GM23248 (cell line): ENCODE data around the gene PTPN5. TPM values are rescaled to one million over a fixed set of nuclear protein-coding genes. Genes with fewer than 3 reads are reported as not detected.

Source experiments
- DNase-seq: peaks from one replicate; pipeline ENCODE4 v3.0.0-alpha.2; 2015
- H2AFZ ChIP-seq: fragments of 200-600 bp; sonication (generic); 2 replicates; pipeline ENCODE4 v1.6.1; 2016; ENCODE audit warnings: antibody characterized with exemption
- H3F3A ChIP-seq: fragments of 200-600 bp; sonication (generic); 2 replicates; pipeline ENCODE4 v1.6.1; 2016; ENCODE audit warnings: mild to moderate bottlenecking, antibody characterized with exemption, mixed run types; ENCODE audit not compliant: insufficient read depth
- H3K27ac ChIP-seq: fragments of 200-600 bp; sonication (generic); 2 replicates; pipeline ENCODE4 v1.5.1; 2016; ENCODE audit warnings: mild to moderate bottlenecking
- H3K27me3 ChIP-seq: fragments of 200-600 bp; sonication (generic); replicated peaks from 2 replicates; pipeline ENCODE4 v1.6.1; 2016; ENCODE audit warnings: mild to moderate bottlenecking; ENCODE audit not compliant: insufficient read depth
- H3K36me3 ChIP-seq: fragments of 200-600 bp; sonication (generic); 2 replicates; pipeline ENCODE4 v1.6.1; 2016; ENCODE audit warnings: low read depth, mild to moderate bottlenecking
- H3K4me1 ChIP-seq: fragments of 200-600 bp; sonication (generic); 2 replicates; pipeline ENCODE4 v1.6.1; 2016; ENCODE audit warnings: mild to moderate bottlenecking; ENCODE audit not compliant: insufficient read depth
- H3K4me2 ChIP-seq: fragments of 200-600 bp; sonication (generic); one replicate; pipeline ENCODE4 v1.6.1; 2016; ENCODE audit warnings: mild to moderate bottlenecking; ENCODE audit not compliant: unreplicated experiment
- H3K4me3 ChIP-seq: fragments of 200-600 bp; sonication (generic); 2 replicates; pipeline ENCODE4 v1.5.1; 2016; ENCODE audit warnings: mild to moderate bottlenecking
- H3K79me2 ChIP-seq: fragments of 200-600 bp; sonication (generic); 2 replicates; pipeline ENCODE4 v1.6.1; 2016; ENCODE audit warnings: mild to moderate bottlenecking; ENCODE audit not compliant: insufficient read depth
- H3K9ac ChIP-seq: fragments of 200-600 bp; sonication (generic); 2 replicates; pipeline ENCODE4 v1.6.1; 2016; ENCODE audit warnings: mild to moderate bottlenecking
- H3K9me2 ChIP-seq: fragments of 200-600 bp; sonication (generic); 2 replicates; pipeline ENCODE4 v1.6.1; 2016; ENCODE audit warnings: mixed run types, mild to moderate bottlenecking, moderate library complexity; ENCODE audit not compliant: insufficient read depth
- H3K9me3 ChIP-seq: fragments of 200-600 bp; sonication (generic); one replicate; pipeline ENCODE4 v1.6.1; 2017; ENCODE audit warnings: low read depth
- H4K20me1 ChIP-seq: fragments of 200-600 bp; sonication (generic); 2 replicates; pipeline ENCODE4 v1.6.0; 2016; ENCODE audit not compliant: insufficient read depth
- EZH2 ChIP-seq: fragments of 200-600 bp; sonication (generic); IDR thresholded peaks from 2 replicates; pipeline ENCODE4 v1.6.1; 2018; ENCODE audit warnings: antibody characterized with exemption, mild to moderate bottlenecking; ENCODE audit not compliant: insufficient read depth, poor library complexity, severe bottlenecking
- EZH2phosphoT487 ChIP-seq: fragments of 200-600 bp; sonication (generic); IDR thresholded peaks from 2 replicates; pipeline ENCODE4 v1.6.1; 2018; ENCODE audit warnings: antibody characterized with exemption, moderate library complexity, mild to moderate bottlenecking, low read depth; ENCODE audit not compliant: insufficient read depth
- WGBS, 2 experiments: methylation state at CpG; one replicate each; pipeline ENCODE4 v1.1.6; 2015 to 2017; ENCODE audit warnings: low lambda C conversion rate in 2 of 2, low coverage in 1 of 2; ENCODE audit errors: missing lambda C conversion rate in 2 of 2; 5-methylcytosine and 5-hydroxymethylcytosine counted together
- in situ Hi-C: fragments of 300-500 bp; cut with MboI; formaldehyde crosslinking; loops from 2 replicates; pipeline ENCODE4 v1.15.0; 2020
- polyA plus RNA-seq: library from polyadenylated mRNA; unstranded; fragments of >200 nt; fragmentation: Nextera tagmentation; extraction: Ambion mirVana; gene quantifications from 2 replicates; pipeline ENCODE4 v1.2.1, GENCODE V29; 2016
- total RNA-seq: library from RNA; depleted of rRNA; stranded (reverse); fragments of >200 nt; shearing (Covaris generic); gene quantifications from 2 replicates; pipeline ENCODE4 v1.2.3, GENCODE V29; 2014

Gene PTPN5
- total and polyA plus RNA-seq, 2 experiments from 2014 or later: not detected

- WGBS, 2 experiments: 32 to 35% methylated on average over 7 of the region's 7 CpGs
Observed at GRCh38 chr11:18723991-18724390, 67.6 kb downstream of the PTPN5 start.

GRCh38 chr11:18722293-18722637, 69.3 kb downstream of the PTPN5 start:
- Histone ChIP-seq H3K4me3 (peak overlapping the region; percentile 77; the same call in 1 of the 2 replicates), H4K20me1 (no peaks in the 10 kb centered on the region), H2AFZ (no peak overlapping the region), H3K79me2 (no peaks in the 10 kb centered on the region), H3K4me1 (0 out of 2 replicates have a peak, but pooled peaks cover 7% of the 10 kb centered on the region), H3K4me2 (no peak overlapping the region), H3K9me2 (no peaks in the 10 kb centered on the region), H3F3A (no peaks in the 10 kb centered on the region), H3K36me3 (no peaks in the 10 kb centered on the region), H3K27ac (no peak overlapping the region), H3K9me3 (no peaks in the 10 kb centered on the region), H3K27me3 (no peaks in the 10 kb centered on the region), H3K9ac (no peak overlapping the region)
- in situ Hi-C loops: no loop called here
- 67 to 70% methylated on average over 1 of the region's 1 CpG for WGBS, 2 experiments
- TF ChIP-seq EZH2 (no peak), EZH2phosphoT487 (no peak)
- DNase-seq: no peak

More at GRCh38 chr11:18723991-18724390, 67.6 kb downstream of the PTPN5 start:
- Histone ChIP-seq H4K20me1 (no peaks in the 10 kb centered on the region), H3K27ac (no peak overlapping the region), H3K79me2 (no peaks in the 10 kb centered on the region), H3K9me3 (no peaks in the 10 kb centered on the region), H3K9me2 (no peaks in the 10 kb centered on the region), H3K27me3 (no peaks in the 10 kb centered on the region), H3K4me1 (0 out of 2 replicates have a peak, but pooled peaks cover 7% of the 10 kb centered on the region), H3K9ac (no peak overlapping the region), H2AFZ (no peak overlapping the region), H3K36me3 (no peaks in the 10 kb centered on the region), H3K4me2 (no peak overlapping the region), H3K4me3 (no peak overlapping the region), H3F3A (no peaks in the 10 kb centered on the region)
- TF ChIP-seq EZH2phosphoT487 (no peak), EZH2 (no peak)
- no peak for DNase-seq
- in situ Hi-C loops: no loop called here

GRCh38 chr11:18721561-18722292, 69.9 kb downstream of the PTPN5 start:
- Histone ChIP-seq H3K79me2 (no peaks in the 10 kb centered on the region), H3K9me2 (no peaks in the 10 kb centered on the region), H4K20me1 (no peaks in the 10 kb centered on the region), H3K27me3 (no peaks in the 10 kb centered on the region), H3K4me1 (0 out of 2 replicates have a peak, but pooled peaks cover 7% of the 10 kb centered on the region), H3K4me3 (peak overlapping the region; percentile 77), H3K27ac (no peak overlapping the region), H3K36me3 (no peaks in the 10 kb centered on the region), H3K4me2 (peak overlapping the region; percentile 91), H3K9ac (peak overlapping the region; percentile 68), H3K9me3 (no peaks in the 10 kb centered on the region), H2AFZ (peak overlapping the region; percentile 92), H3F3A (no peaks in the 10 kb centered on the region)
- in situ Hi-C loops: no loop called here
- WGBS, 2 experiments: 19 to 25% methylated on average over 34 to 36 of the region's 36 CpGs
- peak; percentile 49 for DNase-seq
- no peak for TF ChIP-seq EZH2
- no peak for TF ChIP-seq EZH2phosphoT487

GRCh38 chr11:18720808-18721560, 70.6 kb downstream of the PTPN5 start:
- H3K27me3 ChIP-seq: no peaks in the 10 kb centered on the region
- DNase-seq: peak; percentile 85
- no peak overlapping the region for H3K27ac ChIP-seq
- H3K9me2 ChIP-seq: no peaks in the 10 kb centered on the region
- H3K4me2 ChIP-seq: peak overlapping the region; percentile 91
- H3K9ac ChIP-seq: peak overlapping the region; percentile 68
- no peaks in the 10 kb centered on the region for H3F3A ChIP-seq
- no peak for TF ChIP-seq EZH2
- no peak for TF ChIP-seq EZH2phosphoT487
- peak overlapping the region; percentile 77 for H3K4me3 ChIP-seq
- H2AFZ ChIP-seq: peak overlapping the region; percentile 92
- no peaks in the 10 kb centered on the region for H4K20me1 ChIP-seq
- in situ Hi-C loops: no loop called here
- H3K9me3 ChIP-seq: no peaks in the 10 kb centered on the region
- 1 to 2% methylated on average over 32 to 41 of the region's 41 CpGs for WGBS, 2 experiments
- H3K4me1 ChIP-seq: 0 out of 2 replicates have a peak, but pooled peaks cover 7% of the 10 kb centered on the region
- H3K36me3 ChIP-seq: no peaks in the 10 kb centered on the region
- no peaks in the 10 kb centered on the region for H3K79me2 ChIP-seq
